ENCODE measurements around the gene ZFAND3.
"Not testable (repeated sequence)": the region's sequence is repeated elsewhere in the genome, so short reads cannot be mapped to it uniquely, and the experiment has no call there.

ZFAND3 gene

GRCh38 chr6:37940074-37940847 is 120.7 kb downstream of the ZFAND3 start:
- DNase-seq, result peak; percentile 3

- no peak for DNase-seq
Observed at GRCh38 chr6:37941871-37942270, 122.3 kb downstream of the ZFAND3 start.

GRCh38 chr6:37942606-37943376 is 123.3 kb downstream of the ZFAND3 start:
- DNase-seq, result no peak

GRCh38 chr6:37943436-37944058 is 124.0 kb downstream of the ZFAND3 start:
- DNase-seq, result no peak

- no peak for DNase-seq
Observed at GRCh38 chr6:37946057-37946456, 126.5 kb downstream of the ZFAND3 start.

GRCh38 chr6:37947468-37947867 is 127.9 kb downstream of the ZFAND3 start:
- no peak for DNase-seq

GRCh38 chr6:37948584-37948983 is 129.1 kb downstream of the ZFAND3 start:
- DNase-seq, result not testable (repeated sequence)

GRCh38 chr6:37952027-37952426 is 132.5 kb downstream of the ZFAND3 start:
- DNase-seq, result no peak

- no peak for DNase-seq
Observed at GRCh38 chr6:37954791-37955190, 135.3 kb downstream of the ZFAND3 start.

- DNase-seq, result no peak
Observed at GRCh38 chr6:37956711-37957275, 137.3 kb downstream of the ZFAND3 start.

GRCh38 chr6:37959061-37959460 is 139.5 kb downstream of the ZFAND3 start:
- DNase-seq, result no peak

- DNase-seq, result no peak
Observed at GRCh38 chr6:37960139-37960935, 140.8 kb downstream of the ZFAND3 start.

- DNase-seq, result not testable (repeated sequence)
Observed at GRCh38 chr6:37962481-37963080, 143.1 kb downstream of the ZFAND3 start.

- no peak for DNase-seq
Observed at GRCh38 chr6:37965964-37966676, 146.6 kb downstream of the ZFAND3 start.

- no peak for DNase-seq
Observed at GRCh38 chr6:37966801-37967200, 147.3 kb downstream of the ZFAND3 start.

- no peak for DNase-seq
Observed at GRCh38 chr6:37967651-37968050, 148.1 kb downstream of the ZFAND3 start.

- no peak for DNase-seq
Observed at GRCh38 chr6:37971266-37971665, 151.7 kb downstream of the ZFAND3 start.

GRCh38 chr6:37971711-37972390 is 152.3 kb downstream of the ZFAND3 start:
- DNase-seq, result no peak

- DNase-seq, result no peak
Observed at GRCh38 chr6:37972994-37973757, 153.6 kb downstream of the ZFAND3 start.

- no peak for DNase-seq
Observed at GRCh38 chr6:37974381-37974780, 154.9 kb downstream of the ZFAND3 start.

Data from NCI-H2171 (cell line).